ENCODE measurements around the gene ZSCAN18. TPM values are rescaled to one million over a fixed set of nuclear protein-coding genes. Genes with fewer than 3 reads are reported as not detected.
"Not testable (repeated sequence)": the region's sequence is repeated elsewhere in the genome, so short reads cannot be mapped to it uniquely, and the experiment has no call there.

ZSCAN18 gene
- polyA plus RNA-seq = 10 to 100 TPM; 25.7 to 32.7 (median 32.0) TPM

DNA sequence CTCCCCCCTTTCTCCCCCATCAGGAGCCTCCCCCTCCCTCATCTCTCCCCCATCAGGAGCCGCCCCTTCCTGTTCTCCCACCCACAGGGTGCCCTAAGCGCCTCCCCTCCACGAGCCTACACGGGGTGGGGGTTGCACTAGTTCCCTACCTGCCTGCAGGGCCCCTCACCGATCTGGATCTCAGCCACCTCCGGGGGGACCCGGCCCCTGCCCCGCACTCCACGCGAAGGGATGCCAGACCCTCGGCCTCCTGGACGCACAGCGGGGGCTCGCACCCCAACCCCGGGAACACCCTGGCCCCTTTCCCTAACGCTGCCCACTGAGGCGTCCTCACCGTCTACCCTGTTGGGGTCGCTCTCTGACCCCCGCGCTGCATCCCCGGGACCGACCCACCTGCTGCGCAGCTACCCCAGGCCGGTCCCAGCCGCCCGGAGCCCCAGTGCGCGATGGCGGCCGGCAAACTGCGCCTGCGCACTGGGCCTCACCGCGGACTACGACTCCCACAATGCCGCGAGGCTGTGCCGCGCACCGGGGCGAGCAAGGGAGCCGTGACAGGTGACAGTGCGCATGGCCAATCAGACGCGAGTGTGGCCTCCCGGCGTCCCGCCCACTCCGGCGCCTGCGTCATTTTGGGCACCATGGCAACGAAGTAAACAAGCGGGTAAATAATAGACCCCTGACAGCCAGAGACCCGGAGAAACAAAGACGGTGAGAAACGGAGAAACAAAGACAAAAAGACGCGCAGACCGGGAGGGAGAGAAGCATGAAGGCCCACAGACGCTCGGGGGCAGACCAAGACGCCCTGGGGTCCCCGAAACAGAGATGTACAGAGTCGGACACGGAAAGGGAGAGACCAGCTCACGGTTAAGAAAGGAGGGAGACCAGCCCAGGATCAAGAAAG is at the start of gene ZSCAN18:
Gene ZSCAN18 (minus strand): TSS at position 451 of the 901 bp plus-strand sequence. CDS start 7,964 bp downstream, outside the sequence.
- WGBS, 3 donors = 1% methylated on average over 65 to 67 of the region's 67 CpGs
- peak within 1 kb of the TSS; percentile 89 for H3K27ac ChIP-seq (ENCODE audit: low read depth, low read length)

DNA sequence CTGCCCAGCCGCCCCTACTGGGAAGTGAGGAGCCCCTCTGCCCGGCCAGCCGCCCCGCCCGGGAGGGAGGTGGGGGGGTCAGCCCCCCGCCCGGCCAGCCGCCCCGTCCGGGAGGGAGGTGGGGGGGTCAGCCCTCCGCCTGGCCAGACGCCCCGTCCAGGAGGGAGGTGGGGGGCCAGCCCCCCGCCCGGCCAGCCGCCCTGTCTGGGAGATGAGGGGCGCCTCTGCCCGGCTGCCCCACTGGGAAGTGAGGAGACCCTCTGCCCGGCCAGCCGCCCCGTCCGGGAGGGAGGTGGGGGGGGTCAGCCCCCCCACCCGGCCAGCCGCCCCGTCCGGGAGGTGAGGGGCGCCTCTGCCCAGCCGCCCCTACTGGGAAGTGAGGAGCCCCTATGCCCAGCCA is 49.4 kb upstream of the ZSCAN18 start:
- 96 to 98% (median 96%) methylated on average over 8 to 23 of the region's 28 CpGs for WGBS, 3 donors
- not testable (repeated sequence) for H3K27ac ChIP-seq (ENCODE audit: low read depth, low read length)

DNA sequence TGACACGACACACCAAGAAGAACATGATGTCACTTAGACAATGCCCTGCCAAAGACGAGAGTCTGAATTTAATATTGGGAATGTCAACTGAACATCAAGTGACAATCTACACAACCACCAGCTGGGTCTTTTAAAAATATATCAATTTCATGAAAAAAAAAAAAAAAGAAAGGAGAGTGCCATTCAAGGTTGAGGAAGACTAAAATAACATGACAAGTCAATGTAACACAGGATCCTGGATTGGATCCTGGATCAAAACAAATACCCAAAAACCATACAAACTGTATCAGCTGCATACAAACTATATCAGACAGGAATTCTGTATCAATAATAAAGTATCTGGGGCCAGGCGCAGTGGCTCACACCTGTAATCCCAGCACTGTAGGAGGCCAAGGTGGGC is 47.8 kb upstream of the ZSCAN18 start:
- H3K27ac ChIP-seq (ENCODE audit: low read depth, low read length) = no peak overlapping the region
- WGBS, 3 donors = 98 to 100% (median 99%) methylated on average over 3 of the region's 3 CpGs

DNA sequence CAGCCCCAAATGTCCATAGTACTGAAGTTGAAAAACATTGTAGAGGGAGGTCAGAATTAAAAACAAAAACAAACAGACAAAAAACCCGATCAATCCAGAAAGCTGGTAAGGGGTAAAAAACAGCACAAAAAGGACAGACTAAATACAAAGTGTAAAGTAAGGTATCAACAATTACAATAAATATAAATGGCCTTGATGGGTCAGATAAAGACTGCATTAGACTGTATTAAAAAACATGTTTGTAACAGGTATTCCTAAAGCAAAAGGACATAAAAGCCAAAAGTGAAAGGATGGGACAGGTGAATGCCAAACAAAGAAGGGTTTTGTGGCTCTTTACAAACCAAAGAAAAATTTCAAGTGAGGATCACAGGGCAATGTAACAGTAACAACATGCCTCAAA is 36.2 kb upstream of the ZSCAN18 start:
- WGBS, 3 donors = 97 to 100% (median 97%) methylated on average over 1 of the region's 1 CpG
- no peak overlapping the region for H3K27ac ChIP-seq (ENCODE audit: low read depth, low read length)

GRCh38 chr19:58129284-58129683 is 31.3 kb upstream of the ZSCAN18 start:
- WGBS, 3 donors = 94 to 99% (median 94%) methylated on average over 3 of the region's 3 CpGs
- H3K27ac ChIP-seq (ENCODE audit: low read depth, low read length) = no peak overlapping the region

- H3K27ac ChIP-seq (ENCODE audit: low read depth, low read length) = no peak overlapping the region
- WGBS, 3 donors = 96 to 99% (median 98%) methylated on average over 12 of the region's 12 CpGs
Observed at GRCh38 chr19:58128041-58128685, 30.1 kb upstream of the ZSCAN18 start.

- H3K27ac ChIP-seq (ENCODE audit: low read depth, low read length) = no peak overlapping the region
- 60 to 69% (median 69%) methylated on average over 5 of the region's 5 CpGs for WGBS, 3 donors
Observed at GRCh38 chr19:58123354-58123753, 25.3 kb upstream of the ZSCAN18 start.

GRCh38 chr19:58118979-58119733 is 21.1 kb upstream of the ZSCAN18 start:
- 69 to 78% (median 73%) methylated on average over 5 of the region's 5 CpGs for WGBS, 3 donors
- H3K27ac ChIP-seq (ENCODE audit: low read depth, low read length) = no peak overlapping the region

DNA sequence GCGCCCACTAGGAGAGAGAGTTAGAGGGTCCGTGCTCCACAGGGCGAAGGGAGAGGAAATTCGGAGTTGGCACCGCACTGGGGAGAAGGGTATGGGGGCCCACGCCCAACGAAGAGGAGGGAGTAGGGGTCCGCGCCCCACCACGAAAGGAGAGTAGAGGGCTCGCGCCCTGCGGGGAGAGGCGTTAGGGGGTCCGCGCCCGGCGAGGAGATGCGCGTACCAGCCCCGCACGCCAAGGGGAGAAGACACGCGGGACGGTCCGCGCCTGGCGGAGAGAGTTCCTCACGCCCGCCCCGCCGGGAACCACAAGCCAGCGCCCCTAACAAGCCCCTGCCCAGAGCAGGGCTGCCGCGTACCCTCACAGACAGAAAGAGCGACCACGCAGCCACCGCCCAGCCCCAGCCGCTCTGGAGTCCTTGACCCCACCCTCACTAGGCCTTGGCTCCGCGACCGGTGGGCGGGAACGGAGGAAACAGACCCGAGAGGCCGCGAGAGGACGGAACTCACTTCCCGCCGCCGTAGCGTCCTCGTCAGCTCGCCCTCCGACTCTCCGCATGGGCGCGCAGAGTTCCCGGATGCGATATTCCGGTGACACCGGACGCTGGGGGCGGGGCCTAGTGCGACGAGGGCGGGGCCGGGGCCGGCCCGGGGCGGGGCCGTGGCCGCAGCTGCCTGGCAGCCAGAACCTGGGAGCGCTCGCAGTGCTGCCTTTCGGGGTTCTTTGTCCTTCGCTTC is 20.0 kb upstream of the ZSCAN18 start:
- no peak overlapping the region for H3K27ac ChIP-seq (ENCODE audit: low read depth, low read length)
- 2 to 7% (median 5%) methylated on average over 69 to 77 of the region's 77 CpGs for WGBS, 3 donors

DNA sequence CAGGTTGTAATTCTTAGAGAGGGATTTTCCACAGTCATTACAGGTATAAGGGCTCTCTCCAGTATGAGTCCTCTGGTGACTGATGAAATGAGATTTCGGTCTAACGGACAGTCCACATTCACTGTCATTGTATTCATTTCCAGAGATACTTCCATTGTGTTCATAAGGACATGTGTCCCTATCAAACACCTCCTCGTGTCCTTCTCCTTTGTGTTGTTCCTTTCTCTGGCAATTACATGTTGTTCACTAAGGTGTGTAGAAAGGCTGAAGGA is 10.5 kb upstream of the ZSCAN18 start:
- WGBS, 3 donors = 89 to 92% (median 92%) methylated on average over 3 of the region's 3 CpGs
- H3K27ac ChIP-seq (ENCODE audit: low read depth, low read length) = no peak overlapping the region

DNA sequence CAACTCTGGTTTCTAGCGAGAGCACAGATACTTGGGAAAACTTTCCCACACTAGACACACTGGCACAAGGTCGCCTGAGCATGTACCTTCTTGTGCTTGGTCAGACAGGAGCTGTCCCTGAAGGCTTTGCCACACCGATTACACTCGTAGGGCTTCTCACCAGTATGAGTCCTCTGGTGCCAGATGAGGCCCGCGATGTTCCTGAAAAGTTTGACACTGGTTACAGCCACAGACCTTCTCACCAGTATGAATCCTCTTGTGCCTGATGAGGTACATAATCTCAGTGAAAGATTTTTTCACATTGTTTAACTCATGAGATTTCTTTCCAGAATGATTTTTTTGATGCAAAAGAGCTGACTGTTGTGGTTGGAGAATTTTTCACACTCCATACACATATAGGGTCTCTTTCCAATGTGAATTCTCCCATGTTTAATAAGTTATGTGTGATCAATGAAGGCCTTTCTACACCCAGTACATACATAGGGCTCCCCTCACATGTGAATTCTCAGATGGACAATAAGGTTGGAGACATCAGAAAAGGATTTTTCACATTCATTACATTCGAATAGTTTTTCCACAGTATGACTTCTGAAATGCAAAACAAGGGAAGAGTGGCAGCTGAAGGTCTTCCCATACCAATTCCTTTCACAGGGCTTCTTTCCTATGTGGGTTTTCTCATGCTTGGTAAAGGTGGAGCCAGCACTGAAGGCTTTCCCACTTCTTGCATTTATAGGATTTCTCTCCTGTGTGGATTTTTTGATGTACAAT is 9.9 kb upstream of the ZSCAN18 start:
- WGBS, 3 donors = 81 to 85% (median 84%) methylated on average over 7 of the region's 7 CpGs
- no peak overlapping the region for H3K27ac ChIP-seq (ENCODE audit: low read depth, low read length)

GRCh38 chr19:58098682-58098998 is 609 bp upstream of the ZSCAN18 start:
- 10 to 22% (median 16%) methylated on average over 2 of the region's 2 CpGs for WGBS, 3 donors
- H3K27ac ChIP-seq (ENCODE audit: low read depth, low read length) = peak overlapping the region; percentile 89

- H3K27ac ChIP-seq (ENCODE audit: low read depth, low read length) = no peak overlapping the region
- WGBS, 3 donors = 18 to 46% (median 43%) methylated on average over 5 to 8 of the region's 8 CpGs
Observed at GRCh38 chr19:58097349-58097748, 682 bp downstream of the ZSCAN18 start.

DNA sequence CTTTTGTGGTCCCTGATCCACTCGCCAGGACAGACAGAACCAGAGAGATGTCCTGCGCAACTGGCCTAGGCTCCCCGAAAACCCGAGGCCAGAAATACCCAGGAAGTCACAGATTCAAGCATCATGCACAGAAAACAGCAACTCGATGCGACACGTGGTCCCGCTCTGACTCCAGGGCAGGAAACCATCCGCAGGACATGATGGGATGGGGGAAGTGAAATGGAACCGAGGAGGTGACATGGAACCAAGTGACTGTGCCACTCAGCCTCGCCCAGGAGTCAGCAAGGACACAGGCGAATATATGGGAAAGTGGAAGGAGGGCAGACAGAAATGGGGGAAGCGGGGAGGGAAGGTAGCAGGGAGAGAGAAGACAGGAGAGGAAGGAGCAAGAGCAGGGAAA is 1.1 kb downstream of the ZSCAN18 start:
- no peak overlapping the region for H3K27ac ChIP-seq (ENCODE audit: low read depth, low read length)
- WGBS, 3 donors = 86 to 89% (median 87%) methylated on average over 13 of the region's 13 CpGs

DNA sequence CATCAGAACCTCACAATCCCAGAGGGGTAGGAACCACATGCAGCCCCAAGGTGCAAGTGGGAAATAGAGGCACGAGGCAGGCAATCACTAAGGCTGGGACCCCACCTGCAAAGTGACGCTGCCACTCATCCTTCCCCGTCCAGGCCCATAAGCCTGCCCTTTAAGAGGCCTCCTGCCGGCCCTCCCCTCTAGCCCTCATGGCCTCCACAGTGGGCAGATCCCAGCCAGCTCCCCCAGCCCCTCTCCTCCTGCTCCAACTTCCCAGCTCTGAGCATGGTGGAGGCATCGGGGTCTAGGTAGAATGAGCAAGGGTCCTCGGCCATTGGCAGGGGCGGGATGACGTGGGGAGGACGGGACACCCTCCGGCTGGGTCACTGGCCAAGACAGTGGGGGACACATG is 2.7 kb downstream of the ZSCAN18 start:
- whole genome bisulfite sequencing, 3 donors = 93 to 98% (median 95%) methylated on average over 10 of the region's 10 CpGs
- no peak overlapping the region for H3K27ac ChIP-seq (ENCODE audit: low read depth, low read length)

GRCh38 chr19:58093071-58093470 is 5.0 kb downstream of the ZSCAN18 start:
- WGBS, 3 donors = 91 to 97% (median 92%) methylated on average over 7 of the region's 7 CpGs
- H3K27ac ChIP-seq (ENCODE audit: low read depth, low read length) = no peak overlapping the region

DNA sequence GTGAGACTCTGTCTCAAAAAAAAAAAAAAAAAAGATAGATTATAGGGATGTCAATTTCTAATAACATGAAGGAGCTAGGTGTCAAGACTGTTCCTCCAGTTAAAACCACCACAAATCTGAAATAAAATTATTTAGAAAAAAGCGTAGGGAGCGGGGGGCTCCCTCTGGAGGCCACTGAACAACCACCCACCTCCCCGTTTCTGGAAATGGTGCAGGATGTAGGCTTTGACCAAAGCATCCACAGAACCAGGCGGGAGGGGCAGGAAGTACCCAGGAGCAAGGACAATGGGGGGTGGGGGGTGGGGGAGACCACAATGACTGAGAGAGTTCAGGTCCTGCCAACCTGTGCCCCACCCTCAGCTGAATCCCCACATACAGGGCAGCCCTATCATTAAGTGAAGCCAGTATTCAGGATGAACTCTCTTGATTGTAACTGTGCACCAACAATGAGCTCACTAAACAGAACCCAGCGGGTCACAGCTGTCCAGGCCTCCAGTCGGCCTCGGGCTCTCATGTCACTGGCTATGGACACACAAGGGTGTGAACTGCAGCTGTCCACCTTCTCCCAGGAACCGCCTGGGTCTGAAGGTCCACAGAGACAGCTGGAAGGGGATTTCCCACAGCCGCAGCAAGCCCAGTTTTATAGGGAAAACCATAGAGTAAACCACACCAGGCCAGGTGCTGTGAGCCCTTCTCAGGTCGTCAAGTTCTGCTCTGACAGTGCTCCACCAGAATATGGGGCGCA is 6.6 kb downstream of the ZSCAN18 start:
- H3K27ac ChIP-seq (ENCODE audit: low read depth, low read length) = no peak overlapping the region
- WGBS, 3 donors = 82 to 86% (median 82%) methylated on average over 11 of the region's 11 CpGs

All from adipose tissue (tissue), 3 donors.